Esophagus muscularis mucosa (tissue), 4 donors: ENCODE results near the gene PNPLA8. TPM values are rescaled to one million over a fixed set of nuclear protein-coding genes. Genes with fewer than 3 reads are reported as not detected.

Experiments
- DNase-seq: peaks from one replicate; pipeline ENCODE4 v3.0.0-alpha.2; 2017; ENCODE audit errors: extremely low spot score
- H3K27ac ChIP-seq, 4 donors: fragments of 200-600 bp; sonication (generic); replicated peaks in 1 of 4; 1 replicate in 3 of 4; 2 replicates in 1 of 4; pipeline ENCODE4 v1.5.1; 2016 to 2019; ENCODE audit warnings: mild to moderate bottlenecking in 1 of 4
- H3K27me3 ChIP-seq, 4 donors: fragments of 200-600 bp; sonication (generic); one replicate each; pipeline versions ENCODE4 v1.5.1 to v1.6.0; 2016 to 2019
- H3K36me3 ChIP-seq, 4 donors: fragments of 200-600 bp; sonication (generic); one replicate each; pipeline ENCODE4 v1.5.1; 2016 to 2019
- H3K4me1 ChIP-seq, 4 donors: fragments of 200-600 bp; sonication (generic); one replicate each; pipeline ENCODE4 v1.5.1; 2016 to 2019
- H3K4me3 ChIP-seq, 4 donors: fragments of 200-600 bp; sonication (generic); 1 replicate in 2 of 4; 2 replicates in 2 of 4; pipeline ENCODE4 v1.5.1; 2016 to 2019; ENCODE audit warnings: mild to moderate bottlenecking in 4 of 4, moderate library complexity in 1 of 4
- H3K9me3 ChIP-seq, 4 donors: fragments of 200-600 bp; sonication (generic); 1 replicate in 3 of 4; 2 replicates in 1 of 4; pipeline ENCODE4 v1.5.1; 2016 to 2019
- EP300 ChIP-seq: sonication (generic); formaldehyde crosslinking; IDR thresholded peaks from one replicate; pipeline ENCODE4 v1.6.1; 2017; ENCODE audit warnings: antibody characterized with exemption
- POLR2A ChIP-seq: fragments of 450-650 bp; IDR thresholded peaks from one replicate; pipeline ENCODE4 v1.6.1; 2017; ENCODE audit warnings: antibody characterized with exemption, moderate library complexity, mild to moderate bottlenecking, low read depth
- POLR2AphosphoS5 ChIP-seq, 2 donors: sonication (generic); formaldehyde crosslinking; IDR thresholded peaks; one replicate each; pipeline ENCODE4 v1.6.1; 2017; ENCODE audit warnings: antibody characterized with exemption in 2 of 2
- WGBS: methylation state at CpG from one replicate; pipeline ENCODE4 v1.1.5; 2018; 5-methylcytosine and 5-hydroxymethylcytosine counted together
- intact Hi-C: fragments of 100-400 bp; cut with DNase I; formaldehyde crosslinking; loops from one replicate; pipeline ENCODE4 v1.15.1; 2023
- total RNA-seq, 4 donors: library from RNA; depleted of rRNA; stranded (reverse); fragments of >200 nt; gene quantifications; one replicate each; pipeline versions ENCODE4 v1.1.0 to v1.2.1, GENCODE V29; 2016
- TF ChIP-seq, protein P1 (sequence below), 3 experiments: fragments of 200-600 bp in 2 of 3; fragments of 450-650 bp in 1 of 3; sonication (generic) in 2 of 3; IDR thresholded peaks; one replicate each; pipeline ENCODE4 v1.5.1; 2017 to 2019; ENCODE audit warnings: antibody characterized with exemption in 3 of 3, mild to moderate bottlenecking in 2 of 3, moderate library complexity in 1 of 3

PNPLA8 gene
- total RNA-seq, 4 donors from 2014 or later: 21.2 to 48.7 (median 32.6) TPM

DNA sequence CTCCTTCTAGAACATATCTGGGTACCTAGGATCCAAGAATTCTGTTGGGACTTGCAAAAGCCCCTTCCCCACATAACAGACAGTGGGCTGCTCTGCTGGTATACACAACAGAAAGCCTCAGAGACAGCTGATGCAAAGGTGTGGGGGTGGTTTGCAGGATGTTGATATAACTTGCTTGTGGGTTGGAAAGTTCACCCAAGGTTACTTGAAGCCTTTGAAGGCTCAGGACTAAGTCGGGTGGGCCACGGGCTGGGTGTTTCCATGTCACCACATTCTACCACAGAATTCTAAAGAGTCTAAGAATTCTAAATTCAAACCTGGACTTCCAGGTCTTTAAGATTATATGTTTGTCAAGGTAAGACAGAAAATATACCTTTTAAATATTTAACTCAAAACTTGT, 62.3 kb downstream of the PNPLA8 start:
- TF ChIP-seq POLR2AphosphoS5 (IDR thresholded peaks at IDR 0.05) (no peak), POLR2A (no peak), EP300 (no peak)
- TF ChIP-seq, protein P1, sequence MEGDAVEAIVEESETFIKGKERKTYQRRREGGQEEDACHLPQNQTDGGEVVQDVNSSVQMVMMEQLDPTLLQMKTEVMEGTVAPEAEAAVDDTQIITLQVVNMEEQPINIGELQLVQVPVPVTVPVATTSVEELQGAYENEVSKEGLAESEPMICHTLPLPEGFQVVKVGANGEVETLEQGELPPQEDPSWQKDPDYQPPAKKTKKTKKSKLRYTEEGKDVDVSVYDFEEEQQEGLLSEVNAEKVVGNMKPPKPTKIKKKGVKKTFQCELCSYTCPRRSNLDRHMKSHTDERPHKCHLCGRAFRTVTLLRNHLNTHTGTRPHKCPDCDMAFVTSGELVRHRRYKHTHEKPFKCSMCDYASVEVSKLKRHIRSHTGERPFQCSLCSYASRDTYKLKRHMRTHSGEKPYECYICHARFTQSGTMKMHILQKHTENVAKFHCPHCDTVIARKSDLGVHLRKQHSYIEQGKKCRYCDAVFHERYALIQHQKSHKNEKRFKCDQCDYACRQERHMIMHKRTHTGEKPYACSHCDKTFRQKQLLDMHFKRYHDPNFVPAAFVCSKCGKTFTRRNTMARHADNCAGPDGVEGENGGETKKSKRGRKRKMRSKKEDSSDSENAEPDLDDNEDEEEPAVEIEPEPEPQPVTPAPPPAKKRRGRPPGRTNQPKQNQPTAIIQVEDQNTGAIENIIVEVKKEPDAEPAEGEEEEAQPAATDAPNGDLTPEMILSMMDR (IDR thresholded peaks at IDR 0.05): no peak
- 49% methylated on average over 2 of the region's 2 CpGs for WGBS
- no peak overlapping the region for H3K4me3 ChIP-seq
- no peak for DNase-seq
- no peaks in the 10 kb centered on the region for H3K9me3 ChIP-seq
- no peaks in the 10 kb centered on the region for H3K4me1 ChIP-seq
- no peaks in the 10 kb centered on the region for H3K36me3 ChIP-seq
- intact Hi-C loops: no loop called here
- H3K27me3 ChIP-seq: peaks cover 0 to 11% (median under 1%) of the 10 kb centered on the region in 4 donors
- H3K27ac ChIP-seq: no peak overlapping the region

- TF ChIP-seq POLR2A (no peak), EP300 (no peak), POLR2AphosphoS5 (IDR thresholded peaks at IDR 0.05) (no peak)
- TF ChIP-seq, protein P1 (IDR thresholded peaks at IDR 0.05): no peak
- intact Hi-C loops: no loop called here
- WGBS: 81% methylated on average over 3 of the region's 3 CpGs
- no peak for DNase-seq
- H3K27me3 ChIP-seq: peaks cover 0 to 29% (median 11%) of the 10 kb centered on the region in 4 donors
- peaks cover 0 to 6% (median 2%) of the 10 kb centered on the region in 4 donors for H3K4me1 ChIP-seq
- no peak overlapping the region for H3K27ac ChIP-seq
- H3K9me3 ChIP-seq: no peaks in the 10 kb centered on the region
- no peaks in the 10 kb centered on the region for H3K36me3 ChIP-seq
- no peak overlapping the region for H3K4me3 ChIP-seq
Measured at GRCh38 chr7:108461840-108462239, 64.1 kb downstream of the PNPLA8 start.

- DNase-seq: no peak
- Histone ChIP-seq H3K27ac (no peak overlapping the region), H3K36me3 (no peaks in the 10 kb centered on the region), H3K4me1 (peaks cover 5 to 14% (median 11%) of the 10 kb centered on the region in 4 donors), H3K4me3 (no peak overlapping the region), H3K27me3 (peaks cover 0 to 38% (median 15%) of the 10 kb centered on the region in 4 donors), H3K9me3 (no peaks in the 10 kb centered on the region)
- intact Hi-C loops: no loop called here
- WGBS: 100% methylated on average over 1 of the region's 1 CpG
- no peak for TF ChIP-seq POLR2AphosphoS5 (IDR thresholded peaks at IDR 0.05)
- no peak for TF ChIP-seq EP300
- TF ChIP-seq POLR2A: no peak
- TF ChIP-seq, protein P1 (IDR thresholded peaks at IDR 0.05): no peak
Measured at GRCh38 chr7:108460964-108461363, 65.0 kb downstream of the PNPLA8 start.

GRCh38 chr7:108459922-108460551, 65.9 kb downstream of the PNPLA8 start:
- no peak for DNase-seq
- 48% methylated on average over 3 of the region's 3 CpGs for WGBS
- H3K4me3 ChIP-seq: no peak overlapping the region
- peaks cover 14 to 24% (median 20%) of the 10 kb centered on the region in 4 donors for H3K4me1 ChIP-seq
- peaks cover 0 to 47% (median 23%) of the 10 kb centered on the region in 4 donors for H3K27me3 ChIP-seq
- no peaks in the 10 kb centered on the region for H3K9me3 ChIP-seq
- TF ChIP-seq EP300 (no peak), POLR2A (no peak), POLR2AphosphoS5 (IDR thresholded peaks at IDR 0.05) (no peak)
- TF ChIP-seq, protein P1 (IDR thresholded peaks at IDR 0.05): peak; percentile 6 to 30 (median 13)
- H3K27ac ChIP-seq: no peak overlapping the region
- H3K36me3 ChIP-seq: no peaks in the 10 kb centered on the region
- intact Hi-C loops: no loop called here
